ENCODE results near the gene TSPAN14.
"Not testable (repeated sequence)": the region's sequence is repeated elsewhere in the genome, so short reads cannot be mapped to it uniquely, and the experiment has no call there.

The TSPAN14 gene

GRCh38 chr10:80453842-80454512 lies at the start of gene TSPAN14:
TSPAN14 (plus strand) TSS chr10:80454310; CDS start chr10:80489234, 34,924 bp downstream.
- DNase-seq = peak; percentile 80

GRCh38 chr10:80405035-80405434 lies 49.1 kb upstream of the TSPAN14 start:
- no peak for DNase-seq

- peak; percentile 49 for DNase-seq
Observed at GRCh38 chr10:80405626-80406025, 48.5 kb upstream of the TSPAN14 start.

GRCh38 chr10:80406204-80406603 lies 47.9 kb upstream of the TSPAN14 start:
- no peak for DNase-seq

GRCh38 chr10:80407812-80408241 lies 46.3 kb upstream of the TSPAN14 start:
- peak; percentile 60 for DNase-seq

- DNase-seq = peak; percentile 73
Observed at GRCh38 chr10:80408242-80409101, 45.6 kb upstream of the TSPAN14 start, which contains the start of gene PRXL2A. PRXL2A (plus strand) TSS chr10:80408551; CDS start chr10:80420468, 11,917 bp downstream.

GRCh38 chr10:80409121-80409520 lies 45.0 kb upstream of the TSPAN14 start:
- no peak for DNase-seq

- no peak for DNase-seq
Observed at GRCh38 chr10:80410122-80410521, 44.0 kb upstream of the TSPAN14 start.

- DNase-seq = no peak
Observed at GRCh38 chr10:80410578-80411145, 43.4 kb upstream of the TSPAN14 start.

GRCh38 chr10:80411267-80411668 lies 42.8 kb upstream of the TSPAN14 start:
- DNase-seq = peak; percentile 16

GRCh38 chr10:80411681-80412220 lies 42.4 kb upstream of the TSPAN14 start:
- no peak for DNase-seq

- no peak for DNase-seq
Observed at GRCh38 chr10:80412486-80412885, 41.6 kb upstream of the TSPAN14 start.

GRCh38 chr10:80413271-80413996 lies 40.7 kb upstream of the TSPAN14 start:
- peak; percentile 23 for DNase-seq

GRCh38 chr10:80414142-80414895 lies 39.8 kb upstream of the TSPAN14 start:
- no peak for DNase-seq

- no peak for DNase-seq
Observed at GRCh38 chr10:80415734-80416478, 38.2 kb upstream of the TSPAN14 start.

- DNase-seq = no peak
Observed at GRCh38 chr10:80416479-80417098, 37.5 kb upstream of the TSPAN14 start.

- DNase-seq = not testable (repeated sequence)
Observed at GRCh38 chr10:80417256-80417655, 36.9 kb upstream of the TSPAN14 start.

GRCh38 chr10:80421050-80421706 lies 32.9 kb upstream of the TSPAN14 start:
- no peak for DNase-seq

- no peak for DNase-seq
Observed at GRCh38 chr10:80421707-80422536, 32.2 kb upstream of the TSPAN14 start.

Data from NCI-H510A (cell line).